ENCODE measurements around the gene CTTN. TPM values are rescaled to one million over a fixed set of nuclear protein-coding genes. Genes with fewer than 3 reads are reported as not detected.
"Not testable (repeated sequence)": the region's sequence is repeated elsewhere in the genome, so short reads cannot be mapped to it uniquely, and the experiment has no call there.

The CTTN gene
- total and polyA plus RNA-seq, 7 donors = 44.1 to 117 (median 88.4) TPM

DNA sequence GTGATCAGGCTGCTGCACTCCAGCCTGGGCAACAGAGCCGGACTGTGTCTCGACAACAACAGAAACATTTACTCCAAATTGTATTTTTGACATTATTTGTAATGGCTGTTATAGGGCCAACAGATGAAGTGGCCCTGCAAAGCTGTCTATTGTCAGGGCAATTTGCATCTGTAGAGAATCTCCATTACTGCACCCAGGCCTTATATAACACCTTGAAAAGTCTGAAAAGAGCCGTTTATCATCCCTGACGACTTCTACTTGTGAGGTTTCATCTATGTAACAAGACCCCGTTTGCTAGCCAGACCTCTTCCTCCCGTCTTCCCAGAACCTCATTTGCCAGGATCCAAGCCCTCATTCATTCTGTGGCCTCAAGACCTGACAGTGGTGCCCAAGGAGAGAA lies 9.1 kb upstream of the CTTN start:
- no peaks in the 10 kb centered on the region for H3K9me3 ChIP-seq
- no peak overlapping the region for H3K27ac ChIP-seq
- no peak overlapping the region for H3K4me3 ChIP-seq
- peaks cover 0 to 24% of the 10 kb centered on the region in 2 donors for H3K36me3 ChIP-seq (ENCODE audit: insufficient read depth in 1 of 2, low read depth in 1 of 2)
- TF ChIP-seq, protein P1, sequence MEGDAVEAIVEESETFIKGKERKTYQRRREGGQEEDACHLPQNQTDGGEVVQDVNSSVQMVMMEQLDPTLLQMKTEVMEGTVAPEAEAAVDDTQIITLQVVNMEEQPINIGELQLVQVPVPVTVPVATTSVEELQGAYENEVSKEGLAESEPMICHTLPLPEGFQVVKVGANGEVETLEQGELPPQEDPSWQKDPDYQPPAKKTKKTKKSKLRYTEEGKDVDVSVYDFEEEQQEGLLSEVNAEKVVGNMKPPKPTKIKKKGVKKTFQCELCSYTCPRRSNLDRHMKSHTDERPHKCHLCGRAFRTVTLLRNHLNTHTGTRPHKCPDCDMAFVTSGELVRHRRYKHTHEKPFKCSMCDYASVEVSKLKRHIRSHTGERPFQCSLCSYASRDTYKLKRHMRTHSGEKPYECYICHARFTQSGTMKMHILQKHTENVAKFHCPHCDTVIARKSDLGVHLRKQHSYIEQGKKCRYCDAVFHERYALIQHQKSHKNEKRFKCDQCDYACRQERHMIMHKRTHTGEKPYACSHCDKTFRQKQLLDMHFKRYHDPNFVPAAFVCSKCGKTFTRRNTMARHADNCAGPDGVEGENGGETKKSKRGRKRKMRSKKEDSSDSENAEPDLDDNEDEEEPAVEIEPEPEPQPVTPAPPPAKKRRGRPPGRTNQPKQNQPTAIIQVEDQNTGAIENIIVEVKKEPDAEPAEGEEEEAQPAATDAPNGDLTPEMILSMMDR (IDR thresholded peaks at IDR 0.05) = no peak
- no peaks in the 10 kb centered on the region for H3K4me1 ChIP-seq
- no peak for DNase-seq
- H3K27me3 ChIP-seq (ENCODE audit: insufficient read depth in 3 of 3, low read length in 2 of 3) = no peaks in the 10 kb centered on the region
- intact Hi-C loops (cut with DNase I) = no loop called here
- no peak for ATAC-seq
- 76 to 82% (median 79%) methylated on average over 6 of the region's 6 CpGs for WGBS, 3 donors

DNA sequence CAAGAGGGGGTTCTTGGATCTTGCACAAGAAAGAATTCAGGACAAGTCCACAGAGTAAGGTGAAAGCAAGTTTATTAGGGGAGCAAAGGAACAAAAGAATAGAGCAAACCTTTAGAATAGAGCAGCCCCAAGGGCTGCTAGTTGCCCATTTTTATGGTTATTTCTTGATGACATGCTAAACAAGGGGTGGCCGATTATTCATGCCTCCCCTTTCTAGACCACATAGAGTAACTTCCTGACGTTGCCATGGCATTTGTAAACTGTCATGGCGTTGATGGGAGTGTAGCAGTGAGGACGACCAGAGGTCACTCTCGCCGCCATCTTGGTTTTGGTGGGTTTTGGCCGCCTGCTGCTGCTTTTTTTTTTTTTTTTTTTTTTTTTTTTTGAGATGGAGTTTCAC lies 7.4 kb upstream of the CTTN start:
- not testable (repeated sequence) for H3K4me1 ChIP-seq; H3K27ac ChIP-seq; DNase-seq; H3K27me3 ChIP-seq (ENCODE audit: insufficient read depth in 3 of 3, low read length in 2 of 3); H3K4me3 ChIP-seq; ATAC-seq; H3K9me3 ChIP-seq
- intact Hi-C loops (cut with DNase I) = loop anchor here in 1 of 2 donors (10.0 kb wide), 1 partner anchor 116 kb away; the partner anchor contains the start of gene PPFIA1
- peaks cover 0 to 11% of the 10 kb centered on the region in 2 donors for H3K36me3 ChIP-seq (ENCODE audit: insufficient read depth in 1 of 2, low read depth in 1 of 2)
- 92 to 94% (median 93%) methylated on average over 7 of the region's 7 CpGs for WGBS, 3 donors

DNA sequence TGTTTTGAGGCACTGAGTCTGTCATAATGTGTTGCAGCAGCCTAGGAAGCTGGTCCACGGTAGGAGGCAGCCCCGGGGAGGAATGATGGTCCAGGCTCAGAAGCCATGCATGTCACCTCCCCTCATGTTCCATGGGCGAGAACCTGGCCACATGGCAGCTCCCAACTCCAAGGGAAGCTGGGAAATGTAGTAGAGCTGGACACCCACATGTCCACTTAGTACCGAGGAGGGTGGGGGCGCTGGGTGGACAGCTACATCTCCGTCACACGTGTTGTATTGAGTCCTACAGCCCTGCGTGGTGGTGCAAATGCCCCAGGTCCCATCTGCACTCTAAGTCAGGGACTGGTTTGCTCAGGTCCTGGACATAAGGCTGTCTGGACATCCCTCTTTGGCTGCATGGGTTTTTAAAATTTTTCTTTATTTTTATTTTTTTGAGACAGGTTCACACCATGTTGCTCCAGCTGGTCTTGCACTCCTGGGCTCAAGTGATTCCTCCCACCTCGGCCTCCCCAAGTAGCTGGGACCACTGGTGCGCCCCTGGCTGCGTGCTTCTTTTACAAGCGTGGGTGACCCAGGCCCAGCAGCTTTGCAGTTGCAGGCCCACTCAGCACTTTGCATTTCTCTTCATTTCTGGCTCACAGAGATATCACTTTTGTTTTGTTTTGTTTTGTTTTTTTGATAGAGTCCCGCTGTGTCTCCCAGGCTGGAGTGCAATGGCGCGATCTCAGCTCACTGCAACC lies 3.9 kb upstream of the CTTN start:
- no peak overlapping the region for H3K27ac ChIP-seq
- intact Hi-C loops (cut with DNase I) = loop anchor here in 1 of 2 donors (10.0 kb wide), 1 partner anchor 120 kb away; the partner anchor contains the start of gene PPFIA1
- no peak overlapping the region for H3K4me3 ChIP-seq
- no peaks in the 10 kb centered on the region for H3K9me3 ChIP-seq
- H3K4me1 ChIP-seq = peaks cover 8% of the 10 kb centered on the region
- no peaks in the 10 kb centered on the region for H3K27me3 ChIP-seq (ENCODE audit: insufficient read depth in 3 of 3, low read length in 2 of 3)
- WGBS, 3 donors = 92 to 96% (median 92%) methylated on average over 15 of the region's 15 CpGs
- TF ChIP-seq, protein P1 (IDR thresholded peaks at IDR 0.05) = no peak
- ATAC-seq = no peak
- peaks cover 0 to 8% of the 10 kb centered on the region in 2 donors for H3K36me3 ChIP-seq (ENCODE audit: insufficient read depth in 1 of 2, low read depth in 1 of 2)
- DNase-seq = no peak

DNA sequence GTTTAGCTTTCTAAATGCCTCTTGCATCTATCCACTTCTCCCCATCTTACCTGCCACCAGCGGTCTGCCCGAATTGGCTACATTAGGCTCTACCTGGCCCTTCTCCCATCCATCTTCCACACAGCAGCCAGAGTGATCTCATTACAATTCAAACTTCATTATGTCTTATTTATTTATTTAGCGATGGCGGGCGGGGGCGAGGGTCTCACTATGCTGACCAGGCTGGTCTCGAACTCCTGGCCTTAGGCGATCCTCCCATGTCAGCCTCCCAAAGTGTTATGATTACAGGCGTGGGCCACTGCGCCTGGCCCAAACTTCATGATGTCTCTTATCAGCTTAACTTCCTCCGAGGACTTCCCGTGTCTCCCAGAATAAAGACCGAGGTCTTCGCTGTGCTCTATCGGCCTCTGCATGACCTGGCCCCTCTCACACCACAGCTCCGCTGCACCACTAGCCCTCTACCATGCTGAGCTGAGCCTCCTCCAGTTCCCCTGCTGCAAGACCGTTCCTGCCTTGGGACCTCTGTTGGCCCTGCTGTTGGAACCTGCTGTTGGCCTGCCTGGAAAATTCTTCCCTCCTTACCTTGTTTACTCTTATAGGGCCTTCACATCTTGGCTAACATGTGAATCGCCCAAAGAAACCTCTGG lies 870 bp upstream of the CTTN start:
- TF ChIP-seq, protein P1 (IDR thresholded peaks at IDR 0.05) = no peak
- Histone ChIP-seq H3K36me3 (ENCODE audit: insufficient read depth in 1 of 2, low read depth in 1 of 2) (peaks cover 0 to 8% of the 10 kb centered on the region in 2 donors), H3K27ac (peak overlapping the region; percentile 88)

More for the DNA sequence above, 870 bp upstream of the CTTN start:
- no peaks in the 10 kb centered on the region for H3K9me3 ChIP-seq
- 46 to 53% (median 50%) methylated on average over 18 of the region's 18 CpGs for WGBS, 3 donors
- no peaks in the 10 kb centered on the region for H3K27me3 ChIP-seq (ENCODE audit: insufficient read depth in 3 of 3, low read length in 2 of 3)
- ATAC-seq = no peak
- peaks cover 20% of the 10 kb centered on the region for H3K4me1 ChIP-seq
- peak overlapping the region; percentile 79 for H3K4me3 ChIP-seq
- intact Hi-C loops (cut with DNase I) = loop anchor here in 1 of 2 donors (10.0 kb wide), 1 partner anchor 123 kb away; the partner anchor contains the start of gene PPFIA1
- no peak for DNase-seq
